ENCODE data around the gene FANCB. TPM values are rescaled to one million over a fixed set of nuclear protein-coding genes. Genes with fewer than 3 reads are reported as not detected.

The FANCB gene
- total and polyA plus RNA-seq, 2 of the 13 experiments (the other 11 are each of a cell fraction or from before 2014, with no cell fraction given), result 1.0 to 5.8 TPM

DNA sequence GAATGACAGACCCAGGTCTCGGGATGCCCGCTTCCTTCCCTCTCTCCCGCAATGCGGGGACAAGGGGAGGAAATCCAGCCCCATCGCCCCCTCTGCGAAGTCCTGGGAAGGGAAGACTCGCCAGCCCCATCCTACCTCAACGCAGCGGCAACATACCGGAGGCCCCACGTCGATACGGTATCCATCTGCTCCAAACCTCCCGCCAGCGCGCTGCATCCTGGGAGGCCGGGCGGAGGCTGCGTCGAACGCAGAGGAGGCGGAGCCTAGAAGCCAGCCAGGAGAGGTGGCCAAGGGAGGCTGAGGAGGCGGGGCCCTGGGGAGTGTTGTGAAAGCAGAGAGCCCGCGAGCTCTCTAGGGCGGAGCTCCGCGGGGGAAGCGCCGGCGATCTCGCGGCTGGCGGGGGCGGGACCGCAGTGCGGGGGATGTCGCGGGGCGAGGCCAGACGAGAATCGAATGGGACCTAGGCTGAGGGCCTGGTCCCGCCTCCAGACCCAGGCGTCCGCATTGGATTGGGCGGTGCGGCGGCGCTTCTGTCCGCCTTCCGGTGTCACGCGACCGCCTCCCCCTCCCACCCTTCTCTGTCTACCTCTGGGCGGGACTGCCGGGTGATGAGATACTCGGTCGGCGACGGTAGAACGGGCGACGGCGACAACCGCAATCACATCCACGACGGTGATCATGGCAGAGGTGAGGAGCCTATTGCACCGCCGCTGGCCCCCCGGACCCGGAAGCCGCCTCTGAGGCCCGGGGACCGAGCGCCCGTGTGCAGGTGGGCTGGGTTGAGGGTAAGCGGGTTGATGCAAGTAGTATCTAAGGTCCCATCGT lies at the start of gene FANCB, which contains the start of gene MOSPD2 (continued):
- no peak for TF ChIP-seq ZNF10 (CRISPR knock-in tag; IDR thresholded peaks at IDR 0.05; ENCODE audit: borderline replicate concordance, low read depth)
- TF ChIP-seq KDM1A (CRISPR knock-in tag; IDR thresholded peaks at IDR 0.05), result no peak
- TF ChIP-seq EHMT2 (IDR thresholded peaks at IDR 0.05; ENCODE audit: borderline replicate concordance, low read depth, low read length), result no peak
- TF ChIP-seq, protein P1, sequence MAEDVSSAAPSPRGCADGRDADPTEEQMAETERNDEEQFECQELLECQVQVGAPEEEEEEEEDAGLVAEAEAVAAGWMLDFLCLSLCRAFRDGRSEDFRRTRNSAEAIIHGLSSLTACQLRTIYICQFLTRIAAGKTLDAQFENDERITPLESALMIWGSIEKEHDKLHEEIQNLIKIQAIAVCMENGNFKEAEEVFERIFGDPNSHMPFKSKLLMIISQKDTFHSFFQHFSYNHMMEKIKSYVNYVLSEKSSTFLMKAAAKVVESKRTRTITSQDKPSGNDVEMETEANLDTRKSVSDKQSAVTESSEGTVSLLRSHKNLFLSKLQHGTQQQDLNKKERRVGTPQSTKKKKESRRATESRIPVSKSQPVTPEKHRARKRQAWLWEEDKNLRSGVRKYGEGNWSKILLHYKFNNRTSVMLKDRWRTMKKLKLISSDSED (CRISPR knock-in tag; IDR thresholded peaks at IDR 0.05), result no peak
- TF ChIP-seq SMAD3 (CRISPR knock-in tag; IDR thresholded peaks at IDR 0.05), result peak; percentile 21; the same call in 1 of the 2 replicates
- no peak for TF ChIP-seq RXRB (CRISPR knock-in tag; IDR thresholded peaks at IDR 0.05; ENCODE audit: borderline replicate concordance)
- no peak for TF ChIP-seq ZNF567 (CRISPR knock-in tag; IDR thresholded peaks at IDR 0.05; ENCODE audit: borderline replicate concordance)
- peak; percentile 32; the same call in 1 of the 2 replicates for TF ChIP-seq KMT2A (CRISPR knock-in tag; IDR thresholded peaks at IDR 0.05)
- no peak for TF ChIP-seq ZNF710 (CRISPR knock-in tag; IDR thresholded peaks at IDR 0.05; ENCODE audit: borderline replicate concordance)
- no peak for TF ChIP-seq SAFB2 (CRISPR knock-in tag; IDR thresholded peaks at IDR 0.05; ENCODE audit: borderline replicate concordance, low read depth)
- TF ChIP-seq NCOR1 (IDR thresholded peaks at IDR 0.05; ENCODE audit: borderline replicate concordance, low read length), result no peak
- TF ChIP-seq SIN3B (IDR thresholded peaks at IDR 0.05; ENCODE audit: low read length), result peak; percentile 90
- no peak for TF ChIP-seq ZNF17 (CRISPR knock-in tag; IDR thresholded peaks at IDR 0.05)
- TF ChIP-seq HDAC1 (CRISPR knock-in tag; IDR thresholded peaks at IDR 0.05), result peak; percentile 88
- no peak for TF ChIP-seq MLX (CRISPR knock-in tag; IDR thresholded peaks at IDR 0.05)
- no peak for TF ChIP-seq ZNF121 (CRISPR knock-in tag; IDR thresholded peaks at IDR 0.05)
- no peak for TF ChIP-seq ZNF775 (CRISPR knock-in tag; IDR thresholded peaks at IDR 0.05; ENCODE audit: borderline replicate concordance)
- no peak for TF ChIP-seq ZNF296 (CRISPR knock-in tag; conservative IDR thresholded peaks at IDR 0.05)
- TF ChIP-seq ZNF205 (CRISPR knock-in tag; IDR thresholded peaks at IDR 0.05), result no peak
- no peak for TF ChIP-seq ZSCAN31 (CRISPR knock-in tag; IDR thresholded peaks at IDR 0.05; ENCODE audit: low read depth)
- TF ChIP-seq ZNF709 (CRISPR knock-in tag; IDR thresholded peaks at IDR 0.05), result no peak
- no peak for TF ChIP-seq JDP2 (CRISPR knock-in tag; IDR thresholded peaks at IDR 0.05; ENCODE audit: borderline replicate concordance)
- TF ChIP-seq LCORL (IDR thresholded peaks at IDR 0.05), result no peak
- TF ChIP-seq LCORL (CRISPR knock-in tag; IDR thresholded peaks at IDR 0.05), result no peak
- no peak for TF ChIP-seq ZNF607 (CRISPR knock-in tag; IDR thresholded peaks at IDR 0.05; ENCODE audit: borderline replicate concordance)
- TF ChIP-seq, protein P2, sequence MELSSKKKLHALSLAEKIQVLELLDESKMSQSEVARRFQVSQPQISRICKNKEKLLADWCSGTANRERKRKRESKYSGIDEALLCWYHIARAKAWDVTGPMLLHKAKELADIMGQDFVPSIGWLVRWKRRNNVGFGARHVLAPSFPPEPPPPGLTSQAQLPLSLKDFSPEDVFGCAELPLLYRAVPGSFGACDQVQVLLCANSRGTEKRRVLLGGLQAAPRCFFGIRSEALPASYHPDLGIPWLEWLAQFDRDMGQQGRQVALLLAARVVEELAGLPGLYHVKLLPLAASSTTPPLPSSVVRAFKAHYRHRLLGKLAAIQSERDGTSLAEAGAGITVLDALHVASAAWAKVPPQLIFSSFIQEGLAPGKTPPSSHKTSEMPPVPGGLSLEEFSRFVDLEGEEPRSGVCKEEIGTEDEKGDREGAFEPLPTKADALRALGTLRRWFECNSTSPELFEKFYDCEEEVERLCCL (CRISPR knock-in tag; IDR thresholded peaks at IDR 0.05; ENCODE audit: borderline replicate concordance), result no peak
